PC-3 (cell line): ENCODE data around the gene STAB2. TPM values are rescaled to one million over a fixed set of nuclear protein-coding genes. Genes with fewer than 3 reads are reported as not detected.

Source experiments
- ATAC-seq: fragments of 200-7000 bp; cut with Tn5 transposase; 2 replicates; pipeline ENCODE4 v1.9.1; 2020; ENCODE audit warnings: mild to moderate bottlenecking, moderate library complexity
- BruUV-seq: library from RNA; stranded (reverse); fragments of 400-500 nt; replicated peaks from 2 replicates; lab custom pipeline; 2021; lab: Mats Ljungman, UMichigan
- CTCF ChIA-PET: fragments of 300-600 bp; sonication (Branson Sonifier 250); formaldehyde crosslinking; loops from one replicate; lab custom pipeline; 2022; ENCODE audit warnings: antibody characterized with exemption; lab: Charles Lee
- POLR2A ChIA-PET: fragments of 300-600 bp; sonication (Branson Sonifier 250); formaldehyde crosslinking; loops from one replicate; lab custom pipeline; 2022; ENCODE audit warnings: antibody characterized with exemption; ENCODE audit not compliant: unreplicated experiment; lab: Charles Lee
- DNase-seq: peaks from one replicate; pipeline ENCODE4 v3.0.0-alpha.2; 2015
- H2AFZ ChIP-seq: fragments of 300-600 bp; sonication (generic); 2 replicates; pipeline ENCODE4 v1.6.0; 2016; ENCODE audit warnings: antibody characterized with exemption, low read length
- H3F3A ChIP-seq: fragments of 300-600 bp; sonication (generic); one replicate; pipeline ENCODE4 v1.6.0; 2017; ENCODE audit warnings: antibody characterized with exemption, low read length, control low read depth, mild to moderate bottlenecking; ENCODE audit not compliant: unreplicated experiment
- H3K27ac ChIP-seq: fragments of 300-600 bp; sonication (generic); 2 replicates; pipeline ENCODE4 v1.5.1; 2016; ENCODE audit warnings: mild to moderate bottlenecking, low read length
- H3K27me3 ChIP-seq: fragments of 300-600 bp; sonication (generic); 2 replicates; pipeline ENCODE4 v1.6.1; 2016; ENCODE audit warnings: low read length, mixed read lengths
- H3K36me3 ChIP-seq: fragments of 300-600 bp; sonication (generic); 2 replicates; pipeline ENCODE4 v1.6.1; 2016; ENCODE audit warnings: low read depth, mixed run types, low read length, mixed read lengths
- H3K4me1 ChIP-seq: fragments of 300-600 bp; sonication (generic); 2 replicates; pipeline ENCODE4 v1.5.1; 2016; ENCODE audit warnings: low read length; ENCODE audit not compliant: insufficient read depth
- H3K4me2 ChIP-seq: fragments of 300-600 bp; sonication (generic); 2 replicates; pipeline ENCODE4 v1.6.0; 2016; ENCODE audit warnings: low read length
- H3K4me3 ChIP-seq: fragments of 300-600 bp; sonication (generic); 2 replicates; pipeline ENCODE4 v1.5.1; 2016; ENCODE audit warnings: mild to moderate bottlenecking, low read length, mixed read lengths
- H3K79me2 ChIP-seq: fragments of 300-600 bp; sonication (generic); 2 replicates; pipeline ENCODE4 v1.6.1; 2017; ENCODE audit warnings: low read length, mixed read lengths
- H3K9ac ChIP-seq: fragments of 300-600 bp; sonication (generic); 2 replicates; pipeline ENCODE4 v1.6.0; 2016; ENCODE audit warnings: mild to moderate bottlenecking, low read length
- H3K9me2 ChIP-seq: fragments of 300-600 bp; sonication (generic); replicated peaks from 2 replicates; pipeline ENCODE4 v1.6.1; 2016; ENCODE audit warnings: mixed run types, low read length, mixed read lengths
- H3K9me3 ChIP-seq: fragments of 300-600 bp; sonication (generic); 2 replicates; pipeline ENCODE4 v1.6.1; 2016; ENCODE audit warnings: low read length, mixed read lengths
- H4K20me1 ChIP-seq: fragments of 300-600 bp; sonication (generic); 2 replicates; pipeline ENCODE4 v1.6.1; 2016; ENCODE audit warnings: low read length, mixed read lengths
- CTCF ChIP-seq: fragments of 300-600 bp; sonication (generic); conservative IDR thresholded peaks from 2 replicates; pipeline ENCODE4 v1.5.1; 2017; ENCODE audit warnings: antibody characterized with exemption, low read depth, mild to moderate bottlenecking, low read length
- EZH2 ChIP-seq: fragments of 300-600 bp; sonication (generic); IDR thresholded peaks from one replicate; pipeline ENCODE4 v1.6.1; 2017; ENCODE audit warnings: antibody characterized with exemption, mild to moderate bottlenecking, low read length; ENCODE audit not compliant: unreplicated experiment
- EZH2phosphoT487 ChIP-seq: fragments of 300-600 bp; sonication (generic); IDR thresholded peaks from 2 replicates; pipeline ENCODE4 v1.6.1; 2018; ENCODE audit warnings: mild to moderate bottlenecking, antibody characterized with exemption, low read length, borderline replicate concordance
- intact Hi-C: fragments of 100-400 bp; cut with micrococcal nuclease; formaldehyde crosslinking; loops from 2 replicates; pipeline ENCODE4 v1.9.0; 2023
- total RNA-seq: library from RNA; depleted of rRNA; stranded (reverse); fragments of >200 nt; gene quantifications from 2 replicates; pipeline ENCODE4 v1.2.3, GENCODE V29; 2014

The STAB2 gene
- total RNA-seq, 1 experiment from 2014 or later: not detected

GRCh38 chr12:103773109-103773910 is 186.2 kb downstream of the STAB2 start:
- H3K4me2 ChIP-seq: no peak overlapping the region
- no TSS peak for BruUV-seq
- no peaks in the 10 kb centered on the region for H3K9me2 ChIP-seq
- TF ChIP-seq EZH2: no peak
- TF ChIP-seq EZH2phosphoT487: no peak
- no peak for TF ChIP-seq CTCF
- ATAC-seq (no peak), DNase-seq (no peak)
- H3K4me3 ChIP-seq: no peak overlapping the region
- H3K9me3 ChIP-seq: no peaks in the 10 kb centered on the region
- ChIA-PET CTCF (interaction anchor here (0.6 kb wide), 1 partner anchor 79 kb away, joined by 4 read pairs; no protein-coding TSS in a partner anchor), POLR2A (no interaction called here)
- H4K20me1 ChIP-seq: no peaks in the 10 kb centered on the region
- no peak overlapping the region for H3K9ac ChIP-seq
- no peaks in the 10 kb centered on the region for H3K27me3 ChIP-seq
- no peaks in the 10 kb centered on the region for H3K79me2 ChIP-seq
- H3K4me1 ChIP-seq: no peaks in the 10 kb centered on the region
- H2AFZ ChIP-seq: no peak overlapping the region
- H3F3A ChIP-seq: no peaks in the 10 kb centered on the region
- intact Hi-C loops: loop anchor here (10.0 kb wide), 1 partner anchor 171 kb away; no protein-coding TSS in a partner anchor
- H3K36me3 ChIP-seq: peaks cover 22% of the 10 kb centered on the region
- no peak overlapping the region for H3K27ac ChIP-seq

GRCh38 chr12:103774977-103775560 is 188.0 kb downstream of the STAB2 start:
- BruUV-seq: no TSS peak
- no peaks in the 10 kb centered on the region for H4K20me1 ChIP-seq
- H2AFZ ChIP-seq: no peak overlapping the region
- H3F3A ChIP-seq: no peaks in the 10 kb centered on the region
- H3K4me1 ChIP-seq: no peaks in the 10 kb centered on the region
- DNase-seq (no peak), ATAC-seq (no peak)
- no peaks in the 10 kb centered on the region for H3K27me3 ChIP-seq
- no peak overlapping the region for H3K9ac ChIP-seq
- H3K36me3 ChIP-seq: peaks cover 36% of the 10 kb centered on the region
- no peak overlapping the region for H3K27ac ChIP-seq
- H3K4me3 ChIP-seq: no peak overlapping the region
- H3K79me2 ChIP-seq: no peaks in the 10 kb centered on the region
- H3K9me3 ChIP-seq: no peaks in the 10 kb centered on the region
- intact Hi-C loops: loop anchor here (10.0 kb wide), 1 partner anchor 170 kb away; no protein-coding TSS in a partner anchor
- ChIA-PET POLR2A (no interaction called here), CTCF (no interaction called here)
- H3K9me2 ChIP-seq: no peaks in the 10 kb centered on the region
- TF ChIP-seq EZH2 (no peak), EZH2phosphoT487 (no peak), CTCF (no peak)
- no peak overlapping the region for H3K4me2 ChIP-seq
